ENCODE data around the gene EVA1C.
"Not testable (repeated sequence)": the region's sequence is repeated elsewhere in the genome, so short reads cannot be mapped to it uniquely, and the experiment has no call there.

EVA1C gene

DNA sequence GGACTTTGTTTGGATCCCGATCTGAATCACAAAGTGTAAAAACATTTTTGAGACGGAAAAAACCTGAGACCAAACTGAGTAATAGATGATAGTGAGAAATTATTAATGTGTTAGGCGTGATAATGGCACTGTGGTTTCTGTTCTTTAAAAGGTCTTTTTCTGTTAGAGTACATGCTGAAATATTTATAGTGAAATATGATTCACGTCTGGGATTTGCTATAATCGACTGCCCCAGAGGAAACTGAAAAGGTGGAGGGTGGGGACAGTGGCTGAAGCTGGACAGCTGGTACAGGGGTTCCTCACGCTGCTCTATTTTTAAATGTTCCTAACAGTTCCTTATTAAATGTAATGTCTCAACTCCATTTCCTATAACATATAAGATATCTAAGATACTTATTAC lies 30.9 kb upstream of the EVA1C start:
- H3K4me3 Mint-ChIP-seq = no peak overlapping the region
- no peaks in the 10 kb centered on the region for H3K9me3 Mint-ChIP-seq
- ATAC-seq (ENCODE audit: low read depth) = no peak
- H3K36me3 Mint-ChIP-seq = peaks cover 39% of the 10 kb centered on the region
- DNase-seq (ENCODE audit: low spot score in 2 of 2) = no peak
- no peaks in the 10 kb centered on the region for H3K27me3 Mint-ChIP-seq
- H3K27ac Mint-ChIP-seq = no peak overlapping the region
- H3K4me1 Mint-ChIP-seq = peaks cover 2% of the 10 kb centered on the region

DNA sequence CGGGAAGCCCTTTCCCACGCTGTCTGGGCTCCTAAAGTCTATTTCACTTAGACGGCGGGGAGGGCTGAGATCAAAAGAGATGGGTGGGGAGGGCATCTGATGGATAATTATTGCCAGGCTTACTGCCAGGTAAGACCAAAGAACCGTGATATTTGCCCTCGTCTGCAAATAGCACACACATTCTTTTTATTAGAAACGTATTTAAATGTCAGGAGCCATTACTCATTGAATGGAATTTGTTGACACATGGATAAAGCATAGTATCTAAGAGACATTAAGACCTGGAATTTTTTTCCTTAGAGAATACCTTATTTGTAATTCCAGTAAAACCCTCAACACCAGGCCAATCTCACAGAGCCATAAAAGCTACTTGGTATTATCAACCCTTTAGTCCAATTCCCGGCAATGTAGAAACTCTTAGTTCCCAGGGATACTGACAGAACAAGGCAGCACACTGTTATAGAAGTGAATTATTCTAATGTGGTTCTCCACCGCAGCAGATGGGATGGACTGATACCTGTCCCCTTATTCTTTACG lies 30.3 kb upstream of the EVA1C start:
- DNase-seq (ENCODE audit: low spot score in 2 of 2) = no peak
- peaks cover 2% of the 10 kb centered on the region for H3K4me1 Mint-ChIP-seq
- no peaks in the 10 kb centered on the region for H3K27me3 Mint-ChIP-seq
- ATAC-seq (ENCODE audit: low read depth) = no peak
- H3K36me3 Mint-ChIP-seq = peaks cover 36% of the 10 kb centered on the region
- H3K4me3 Mint-ChIP-seq = no peak overlapping the region
- H3K9me3 Mint-ChIP-seq = no peaks in the 10 kb centered on the region
- no peak overlapping the region for H3K27ac Mint-ChIP-seq

DNA sequence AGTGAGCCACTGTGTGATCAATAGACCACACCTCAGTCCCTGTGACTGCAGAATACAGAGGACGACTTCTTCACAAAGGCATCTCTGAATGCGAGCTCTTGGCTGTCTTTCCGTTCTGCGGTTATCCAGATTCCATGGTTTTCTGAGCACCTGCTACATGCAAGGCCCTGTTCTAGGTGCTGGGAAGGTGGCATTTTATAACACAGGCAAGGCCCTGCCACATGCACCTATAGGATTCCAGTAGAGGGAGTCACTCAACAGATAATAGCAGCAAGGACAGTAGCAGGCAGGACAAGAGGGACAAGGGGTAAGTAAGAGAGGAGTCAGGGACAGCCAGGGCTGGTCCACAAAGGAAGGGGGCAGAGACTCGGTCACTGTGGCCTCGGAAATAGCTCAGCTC lies 28.7 kb upstream of the EVA1C start:
- peaks cover 29% of the 10 kb centered on the region for H3K36me3 Mint-ChIP-seq
- DNase-seq (ENCODE audit: low spot score in 2 of 2) (no peak), ATAC-seq (ENCODE audit: low read depth) (no peak)
- no peaks in the 10 kb centered on the region for H3K27me3 Mint-ChIP-seq
- peaks cover 10% of the 10 kb centered on the region for H3K4me1 Mint-ChIP-seq
- H3K27ac Mint-ChIP-seq = no peak overlapping the region
- H3K4me3 Mint-ChIP-seq = no peak overlapping the region
- H3K9me3 Mint-ChIP-seq = no peaks in the 10 kb centered on the region

- Mint-ChIP-seq H3K27me3 (no peaks in the 10 kb centered on the region), H3K27ac (no peak overlapping the region), H3K4me1 (peaks cover 23% of the 10 kb centered on the region), H3K36me3 (peaks cover 28% of the 10 kb centered on the region), H3K4me3 (no peak overlapping the region), H3K9me3 (no peaks in the 10 kb centered on the region)
- DNase-seq (ENCODE audit: low spot score in 2 of 2) (no peak), ATAC-seq (ENCODE audit: low read depth) (no peak)
Observed at GRCh38 chr21:32386195-32386870, 26.2 kb upstream of the EVA1C start.

- Mint-ChIP-seq H3K27ac (no peak overlapping the region), H3K27me3 (no peaks in the 10 kb centered on the region), H3K9me3 (no peaks in the 10 kb centered on the region), H3K4me1 (peaks cover 23% of the 10 kb centered on the region), H3K36me3 (peaks cover 28% of the 10 kb centered on the region), H3K4me3 (no peak overlapping the region)
- DNase-seq (ENCODE audit: low spot score in 2 of 2) = no peak
- no peak for ATAC-seq (ENCODE audit: low read depth)
Observed at GRCh38 chr21:32387151-32387550, 25.4 kb upstream of the EVA1C start.

- no peak for DNase-seq (ENCODE audit: low spot score in 2 of 2)
- peaks cover 26% of the 10 kb centered on the region for H3K4me1 Mint-ChIP-seq
- H3K9me3 Mint-ChIP-seq = no peaks in the 10 kb centered on the region
- no peak overlapping the region for H3K4me3 Mint-ChIP-seq
- H3K27ac Mint-ChIP-seq = no peak overlapping the region
- no peaks in the 10 kb centered on the region for H3K27me3 Mint-ChIP-seq
- ATAC-seq (ENCODE audit: low read depth) = no peak
- H3K36me3 Mint-ChIP-seq = peaks cover 24% of the 10 kb centered on the region
Observed at GRCh38 chr21:32388306-32388705, 24.2 kb upstream of the EVA1C start.

GRCh38 chr21:32389337-32390015 lies 23.0 kb upstream of the EVA1C start:
- Mint-ChIP-seq H3K4me3 (no peak overlapping the region), H3K9me3 (no peaks in the 10 kb centered on the region), H3K4me1 (peaks cover 30% of the 10 kb centered on the region), H3K36me3 (peaks cover 18% of the 10 kb centered on the region), H3K27ac (no peak overlapping the region), H3K27me3 (no peaks in the 10 kb centered on the region)
- DNase-seq (ENCODE audit: low spot score in 2 of 2) (no peak), ATAC-seq (ENCODE audit: low read depth) (no peak)

GRCh38 chr21:32390537-32391224 lies 21.8 kb upstream of the EVA1C start:
- H3K4me3 Mint-ChIP-seq; DNase-seq (ENCODE audit: low spot score in 2 of 2); H3K27ac Mint-ChIP-seq; H3K27me3 Mint-ChIP-seq; H3K36me3 Mint-ChIP-seq; ATAC-seq (ENCODE audit: low read depth); H3K9me3 Mint-ChIP-seq: not testable (repeated sequence)
- peaks cover 29% of the 10 kb centered on the region for H3K4me1 Mint-ChIP-seq

GRCh38 chr21:32391755-32392154 lies 20.8 kb upstream of the EVA1C start:
- peaks cover 9% of the 10 kb centered on the region for H3K36me3 Mint-ChIP-seq
- H3K9me3 Mint-ChIP-seq = no peaks in the 10 kb centered on the region
- H3K27me3 Mint-ChIP-seq = peaks cover 2% of the 10 kb centered on the region
- no peak overlapping the region for H3K27ac Mint-ChIP-seq
- DNase-seq (ENCODE audit: low spot score in 2 of 2) (no peak), ATAC-seq (ENCODE audit: low read depth) (no peak)
- peak overlapping the region; percentile 89 for H3K4me3 Mint-ChIP-seq
- peaks cover 28% of the 10 kb centered on the region for H3K4me1 Mint-ChIP-seq

- Mint-ChIP-seq H3K4me1 (peaks cover 28% of the 10 kb centered on the region), H3K36me3 (peaks cover 9% of the 10 kb centered on the region), H3K4me3 (peak overlapping the region; percentile 89), H3K27me3 (peaks cover 2% of the 10 kb centered on the region), H3K9me3 (no peaks in the 10 kb centered on the region), H3K27ac (peak overlapping the region; percentile 78)
- no peak for DNase-seq (ENCODE audit: low spot score in 2 of 2)
- peak; percentile 31 for ATAC-seq (ENCODE audit: low read depth)
Observed at GRCh38 chr21:32392299-32392879, 20.1 kb upstream of the EVA1C start.

- Mint-ChIP-seq H3K27ac (peak within 1 kb of the TSS; percentile 78), H3K4me1 (peaks cover 23% of the 10 kb centered on the region), H3K4me3 (peak within 1 kb of the TSS; percentile 89), H3K9me3 (no peaks in the 10 kb centered on the region), H3K36me3 (peaks cover 9% of the 10 kb centered on the region), H3K27me3 (peaks cover 5% of the 10 kb centered on the region)
- ATAC-seq (ENCODE audit: low read depth) (peak; percentile 97), DNase-seq (ENCODE audit: low spot score in 2 of 2) (peak; percentile 94 to 95)
Observed at GRCh38 chr21:32392880-32393676, 19.4 kb upstream of the EVA1C start, which contains the start of gene URB1. Gene URB1, minus strand, starts transcription at chr21:32393012. Its CDS starts 102 bp downstream, at chr21:32392910.

DNA sequence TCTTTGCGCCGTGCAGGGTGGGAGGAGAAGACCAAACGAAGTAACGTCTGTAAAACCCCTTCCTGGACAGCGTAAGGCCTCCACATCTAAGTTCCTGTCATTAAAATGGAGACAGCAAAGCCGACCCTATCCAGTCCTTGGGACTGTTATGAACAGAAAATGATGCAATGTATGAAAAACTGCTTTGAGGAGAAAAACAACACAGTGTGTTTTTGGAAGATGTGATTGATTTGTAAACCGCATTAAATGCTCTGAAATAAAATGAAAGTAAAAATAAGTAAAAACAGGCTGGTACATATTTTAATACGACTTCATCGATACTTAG lies 18.9 kb upstream of the EVA1C start:
- peaks cover 9% of the 10 kb centered on the region for H3K27me3 Mint-ChIP-seq
- H3K4me3 Mint-ChIP-seq = peak overlapping the region; percentile 89
- peaks cover 21% of the 10 kb centered on the region for H3K4me1 Mint-ChIP-seq
- H3K9me3 Mint-ChIP-seq = no peaks in the 10 kb centered on the region
- peaks cover 9% of the 10 kb centered on the region for H3K36me3 Mint-ChIP-seq
- DNase-seq (ENCODE audit: low spot score in 2 of 2) = no peak
- H3K27ac Mint-ChIP-seq = peak overlapping the region; percentile 78
- no peak for ATAC-seq (ENCODE audit: low read depth)

- H3K9me3 Mint-ChIP-seq = no peaks in the 10 kb centered on the region
- H3K27ac Mint-ChIP-seq = no peak overlapping the region
- no peak overlapping the region for H3K4me3 Mint-ChIP-seq
- peaks cover 15% of the 10 kb centered on the region for H3K27me3 Mint-ChIP-seq
- ATAC-seq (ENCODE audit: low read depth) (no peak), DNase-seq (ENCODE audit: low spot score in 2 of 2) (peak in 1 of 2 donors; percentile 7)
- no peaks in the 10 kb centered on the region for H3K36me3 Mint-ChIP-seq
- H3K4me1 Mint-ChIP-seq = no peaks in the 10 kb centered on the region
Observed at GRCh38 chr21:32403201-32403777, 9.2 kb upstream of the EVA1C start.

Measured in memory B cell (primary cell).